Retina (tissue), 1 donor: ENCODE data around the gene LRBA.

Source experiments
- DNase-seq: peaks from one replicate; pipeline ENCODE4 v3.0.0-alpha.2; 2016

LRBA gene

DNA sequence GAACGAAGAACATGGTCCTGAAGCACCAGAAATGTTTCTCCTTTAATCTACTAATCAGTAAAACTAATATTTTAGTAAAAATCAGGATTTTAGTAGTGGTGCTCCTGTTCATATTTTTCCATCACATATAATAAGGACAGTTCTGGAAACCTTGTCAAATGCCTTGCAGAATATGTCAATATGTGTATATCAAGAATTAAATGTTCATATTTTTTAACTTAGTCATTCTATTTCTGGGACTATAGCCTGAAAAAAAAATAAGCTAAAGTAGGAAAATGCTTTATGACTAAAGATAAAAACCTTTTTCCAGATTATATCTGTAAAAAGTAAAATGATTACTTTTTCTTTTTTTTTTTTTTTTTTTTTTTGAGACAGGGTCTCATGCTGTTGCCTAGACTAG lies 368.1 kb downstream of the LRBA start:
- no peak for DNase-seq

DNA sequence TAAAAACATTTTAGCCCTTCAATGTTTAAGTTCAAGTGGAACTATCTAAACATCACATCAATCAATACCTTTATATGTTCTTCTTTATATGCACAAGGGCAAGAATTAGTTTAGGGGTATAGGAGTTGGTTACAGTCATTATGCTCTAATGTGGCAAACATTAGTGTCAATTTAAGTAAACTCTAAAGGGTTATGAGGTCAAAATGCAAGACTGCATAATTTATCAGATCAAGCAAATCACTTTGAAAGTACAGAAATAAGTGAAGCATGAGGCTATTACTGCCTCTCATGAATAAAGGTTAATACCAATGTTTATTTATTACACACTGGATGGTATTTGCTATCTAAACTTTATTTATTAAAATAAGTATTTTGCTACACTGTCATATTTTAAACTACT lies 373.5 kb downstream of the LRBA start:
- DNase-seq, result no peak

DNA sequence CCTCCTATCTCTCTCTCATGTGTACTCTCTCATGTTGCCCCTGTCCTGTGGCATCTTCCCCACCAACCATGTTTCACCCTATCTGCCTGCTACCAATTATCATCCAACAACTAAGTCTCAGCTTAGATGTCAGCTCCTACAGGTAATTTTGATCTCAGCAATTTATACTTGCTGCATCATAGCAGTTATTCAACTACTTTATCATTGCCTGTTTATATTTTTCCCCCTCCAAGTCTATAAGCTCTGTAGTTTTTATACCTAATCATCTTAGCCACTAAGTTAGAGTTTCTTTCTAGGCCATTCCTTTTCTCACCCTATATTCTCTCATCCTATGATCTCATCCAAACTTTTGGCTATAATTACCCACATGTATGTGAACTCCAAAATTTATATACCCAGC lies 382.4 kb downstream of the LRBA start:
- DNase-seq, result no peak

DNA sequence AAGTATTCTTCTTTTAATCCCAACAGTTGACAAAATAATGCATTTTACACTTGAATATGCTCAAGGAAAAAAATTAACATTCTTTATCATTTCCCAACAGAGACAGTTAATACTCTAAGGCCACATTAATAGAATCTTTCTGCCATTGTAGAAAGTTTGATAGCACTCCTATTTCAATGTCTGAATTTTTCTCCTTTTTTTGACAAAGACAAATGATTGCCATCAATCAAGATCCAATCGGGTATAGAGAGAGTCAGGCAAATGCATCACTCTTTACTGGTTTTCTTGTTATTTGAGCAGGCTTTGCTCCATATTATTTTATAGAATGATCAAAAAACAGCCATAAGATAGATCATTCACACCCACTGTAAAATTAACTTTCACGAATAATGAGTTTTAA lies 387.0 kb downstream of the LRBA start:
- DNase-seq, result no peak

DNA sequence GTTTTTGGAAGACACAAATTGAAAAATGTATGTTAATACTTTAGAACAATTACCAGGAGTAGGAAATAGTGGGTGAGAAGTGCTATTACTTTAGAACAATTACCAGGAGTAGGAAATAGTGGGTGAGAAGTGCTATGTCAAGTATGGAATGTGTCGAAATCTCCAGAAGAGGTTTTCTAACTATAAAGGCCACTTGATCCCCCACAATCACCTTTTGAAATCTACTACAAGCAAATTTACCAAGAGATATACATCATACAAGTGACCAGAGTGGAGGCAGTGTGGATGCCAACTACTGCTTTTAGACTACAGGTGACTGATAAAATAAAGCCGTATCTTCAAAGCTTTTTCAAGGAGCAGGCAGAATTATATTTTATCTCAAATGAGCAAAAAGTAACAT lies 390.1 kb downstream of the LRBA start:
- DNase-seq, result no peak

DNA sequence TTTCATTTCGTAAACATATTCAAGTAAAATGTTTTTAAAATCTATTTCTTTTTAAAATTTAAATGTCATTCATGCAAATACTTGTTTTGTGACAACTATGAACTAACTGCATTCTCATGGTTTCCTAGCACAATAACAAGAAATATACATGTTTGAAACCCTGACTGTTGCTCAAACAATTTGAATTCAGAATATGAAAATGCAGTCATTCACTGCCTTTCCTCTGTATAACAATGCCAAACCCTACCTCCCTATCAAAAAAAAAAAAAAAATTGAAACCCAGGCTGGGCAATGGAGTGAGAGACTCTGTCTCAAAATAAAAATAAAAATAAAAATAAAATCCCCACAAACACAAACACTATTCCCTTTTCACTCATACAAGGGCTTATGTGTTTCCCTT lies 391.0 kb downstream of the LRBA start:
- no peak for DNase-seq

DNA sequence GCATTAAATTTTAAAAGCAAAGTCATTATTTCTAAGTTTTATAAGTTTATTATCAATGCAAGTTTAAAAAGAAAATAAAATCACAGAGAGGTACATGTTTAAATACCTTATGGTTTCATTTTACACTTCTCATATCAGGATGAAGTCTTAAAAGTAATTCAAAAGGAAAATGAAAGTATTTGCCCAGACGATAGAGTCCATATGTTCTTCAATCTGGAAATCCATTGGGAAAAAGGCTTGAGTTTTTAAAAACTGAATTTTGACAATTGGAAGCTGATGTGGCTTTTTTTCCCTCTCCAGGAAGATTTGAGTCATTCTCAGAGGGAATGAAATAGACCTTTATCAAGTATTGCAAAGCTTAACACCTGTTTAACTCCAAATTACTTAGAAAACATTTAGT lies 396.0 kb downstream of the LRBA start:
- DNase-seq, result no peak

DNA sequence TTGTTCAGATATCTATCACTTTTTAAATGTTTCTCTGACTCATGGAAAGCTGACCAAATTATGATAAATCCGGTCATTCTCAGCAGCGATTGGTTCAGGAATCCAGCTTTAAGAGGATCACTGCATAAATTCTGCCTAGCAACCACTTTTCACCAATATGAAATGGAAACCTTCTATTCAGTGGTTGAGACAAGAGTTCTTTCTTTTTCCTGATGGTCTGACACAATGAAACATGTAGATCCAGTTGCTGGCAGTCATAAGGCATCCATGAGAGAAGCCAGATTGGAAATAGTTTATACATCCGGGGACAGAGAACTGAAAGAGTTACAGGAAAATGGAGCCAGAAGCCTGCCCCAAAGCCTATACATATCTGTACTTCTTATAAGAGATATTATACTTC lies 406.0 kb downstream of the LRBA start:
- DNase-seq, result no peak

DNA sequence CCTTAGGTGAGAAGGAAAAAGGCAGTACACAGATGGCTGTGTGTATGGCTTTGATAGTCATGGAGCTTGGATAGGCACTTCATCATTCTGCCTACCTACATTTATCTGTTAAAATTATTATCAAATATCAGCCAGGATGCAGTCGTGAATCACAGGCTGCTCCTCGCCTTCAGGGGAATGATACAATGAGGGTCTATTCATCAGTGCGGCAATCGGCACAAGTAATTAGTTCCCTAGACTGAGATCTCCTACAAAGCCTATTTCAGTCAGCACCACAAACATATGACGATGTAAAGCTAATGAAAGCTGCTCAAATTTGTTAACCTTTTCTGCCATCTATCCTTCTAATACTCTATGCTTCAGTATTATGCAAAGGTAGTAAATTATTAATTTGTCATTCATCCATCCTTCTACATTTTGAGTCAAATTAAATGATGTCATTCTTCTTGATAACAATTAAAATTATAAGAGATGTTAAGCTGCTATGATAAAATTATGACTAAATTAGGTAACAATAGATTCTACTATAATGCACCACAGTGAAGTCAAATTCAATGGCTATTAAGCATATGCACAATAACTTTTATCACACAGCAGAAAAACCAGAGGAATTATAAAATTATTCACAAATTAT lies 414.2 kb downstream of the LRBA start:
- DNase-seq, result no peak

DNA sequence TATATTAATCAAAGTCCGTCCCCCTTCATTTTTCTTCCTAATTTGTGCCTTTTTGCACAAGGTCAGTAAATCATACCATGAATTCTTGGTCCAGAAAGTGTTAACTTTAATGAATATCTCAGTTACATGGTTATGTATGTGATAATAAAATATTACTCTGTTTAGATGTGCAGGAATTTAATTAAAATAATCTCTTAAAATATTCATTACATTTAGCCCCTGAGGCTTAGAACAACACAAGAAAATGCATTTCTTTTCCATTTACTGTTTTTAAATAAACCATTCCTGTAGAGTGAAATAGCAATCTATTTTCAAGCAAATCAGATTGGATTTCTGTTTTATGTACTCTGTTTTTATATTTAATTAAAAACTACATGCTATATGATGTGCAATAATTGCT lies 415.5 kb downstream of the LRBA start:
- DNase-seq, result no peak

DNA sequence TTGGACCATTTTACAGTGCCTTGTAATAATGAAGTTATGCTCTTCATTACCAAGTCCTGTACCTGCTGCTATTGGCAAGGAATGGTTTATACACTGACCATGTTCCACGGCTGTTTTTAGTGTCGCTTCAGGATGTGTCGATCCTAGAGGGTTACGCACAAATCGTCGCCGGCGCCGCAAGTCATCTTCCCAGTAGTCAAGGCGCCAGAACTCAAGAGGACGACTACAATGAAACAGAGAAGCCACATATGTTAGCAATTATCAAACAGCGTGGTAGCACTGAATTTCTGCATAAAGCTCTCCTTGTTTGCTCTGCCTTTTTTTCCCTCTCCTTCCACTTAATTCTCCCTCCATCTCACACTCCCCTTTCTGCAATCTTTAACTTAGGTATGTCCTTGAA lies 416.2 kb downstream of the LRBA start:
- DNase-seq, result no peak

DNA sequence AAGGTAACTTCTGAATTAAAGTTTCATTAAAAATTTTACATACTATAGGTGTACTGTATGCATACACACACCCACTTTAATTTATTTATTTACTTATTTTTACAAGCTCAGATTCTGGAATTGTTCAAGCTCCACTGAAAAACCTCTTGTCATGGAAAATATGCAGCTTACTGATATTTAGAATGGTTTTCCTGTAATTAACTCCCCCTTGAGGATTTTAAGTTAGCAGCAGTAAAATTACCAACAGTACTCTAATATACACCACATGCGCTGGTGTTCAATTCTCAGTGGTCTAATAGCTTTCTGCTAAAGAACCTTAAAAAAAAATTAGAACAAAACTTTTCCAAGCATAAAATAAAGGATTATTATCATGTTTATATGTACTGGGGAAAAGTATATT lies 421.1 kb downstream of the LRBA start:
- no peak for DNase-seq

DNA sequence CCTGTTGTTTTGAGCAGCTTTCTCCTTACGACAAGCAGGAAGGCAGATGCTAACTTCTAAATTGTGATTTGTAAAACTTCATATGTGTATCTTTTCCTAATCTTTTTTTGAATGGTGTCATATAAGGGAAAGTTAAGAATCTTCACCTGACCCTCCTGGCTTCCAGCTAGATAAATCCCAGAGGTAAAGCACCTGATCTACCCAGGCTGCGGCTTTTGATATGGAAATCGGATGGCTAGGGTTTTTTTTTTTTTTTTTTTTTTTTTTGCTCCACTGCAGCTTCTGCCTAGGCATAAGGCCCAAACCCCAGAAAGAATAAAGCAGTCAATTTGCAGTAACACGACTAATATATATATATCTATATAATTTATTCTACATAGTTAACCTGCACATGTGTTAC lies 423.2 kb downstream of the LRBA start:
- DNase-seq, result no peak

DNA sequence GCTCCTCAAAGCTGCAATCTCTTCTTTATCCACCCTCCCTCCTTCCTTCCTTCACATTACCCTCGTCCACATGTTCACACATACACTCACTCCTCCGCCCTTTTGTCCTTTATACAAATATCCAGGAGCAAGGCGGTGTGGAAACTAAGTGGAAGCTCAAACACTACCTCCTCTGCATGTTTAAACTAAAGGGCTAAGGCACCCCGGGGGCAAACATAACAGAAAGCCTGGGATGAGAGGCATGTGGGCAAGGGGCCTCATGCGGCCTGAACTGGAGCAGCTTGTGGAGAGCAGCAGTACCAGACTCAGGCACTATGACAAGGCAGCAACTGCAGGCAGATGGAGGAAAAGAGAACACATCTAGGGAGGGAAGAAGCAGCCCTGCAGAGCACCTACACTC lies 423.7 kb downstream of the LRBA start:
- DNase-seq, result peak; percentile 88

DNA sequence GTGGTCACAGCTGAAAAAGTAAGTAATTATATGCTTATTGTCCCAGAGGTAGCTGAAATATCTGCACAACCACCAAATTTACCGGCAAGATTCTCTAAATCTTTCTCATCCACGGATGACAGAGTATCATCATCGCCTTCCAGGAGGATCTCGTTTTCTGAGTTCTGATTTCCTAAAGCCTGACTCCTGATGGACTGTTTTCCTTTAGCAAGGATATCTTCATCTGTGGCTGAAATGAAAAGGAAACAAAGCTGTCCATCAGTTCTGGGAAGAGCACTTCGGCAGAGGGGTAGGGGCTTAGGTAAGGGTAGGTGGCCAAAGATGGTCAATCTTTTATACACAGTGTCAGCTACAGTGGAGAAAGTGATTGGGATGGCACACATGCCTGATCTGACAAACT lies 424.5 kb downstream of the LRBA start:
- DNase-seq, result peak; percentile 50

DNA sequence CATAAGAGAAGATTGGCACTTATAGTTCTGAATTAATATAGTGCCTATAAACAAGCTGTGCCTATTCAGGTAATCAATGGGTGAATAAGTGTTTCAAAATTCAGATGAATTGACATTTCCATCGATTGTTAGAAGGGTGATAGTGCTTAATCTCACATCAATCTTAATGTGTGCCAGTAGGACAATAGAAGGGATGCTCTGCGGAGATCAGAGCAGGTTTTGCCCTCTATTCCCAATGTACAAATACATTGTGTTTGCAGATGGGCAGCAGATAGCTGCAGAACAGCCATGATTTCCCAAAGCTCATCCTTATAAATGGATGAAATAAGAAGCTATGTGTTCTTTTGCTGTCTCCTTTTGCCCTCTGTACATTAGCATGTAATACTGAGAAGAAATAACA lies 425.9 kb downstream of the LRBA start:
- peak; percentile 47 for DNase-seq

DNA sequence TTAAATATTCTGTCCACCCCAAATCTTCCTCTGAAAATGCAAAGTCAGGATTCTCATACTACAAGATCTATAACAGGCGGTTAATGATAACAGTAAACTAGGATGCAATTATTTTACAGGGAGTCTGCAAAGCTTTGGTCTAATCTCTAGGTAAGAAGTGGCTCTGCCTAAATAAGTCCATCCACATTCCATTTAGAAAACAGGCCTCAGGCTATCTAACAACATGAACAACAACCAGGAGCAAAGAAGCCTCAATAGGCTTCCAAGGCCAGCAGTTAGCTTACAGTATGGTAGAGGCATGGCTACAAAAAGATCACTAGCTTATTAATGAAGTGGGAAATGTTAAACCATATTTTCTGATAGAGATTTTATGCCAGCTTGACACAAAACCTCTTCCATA lies 426.8 kb downstream of the LRBA start:
- DNase-seq, result peak; percentile 60

DNA sequence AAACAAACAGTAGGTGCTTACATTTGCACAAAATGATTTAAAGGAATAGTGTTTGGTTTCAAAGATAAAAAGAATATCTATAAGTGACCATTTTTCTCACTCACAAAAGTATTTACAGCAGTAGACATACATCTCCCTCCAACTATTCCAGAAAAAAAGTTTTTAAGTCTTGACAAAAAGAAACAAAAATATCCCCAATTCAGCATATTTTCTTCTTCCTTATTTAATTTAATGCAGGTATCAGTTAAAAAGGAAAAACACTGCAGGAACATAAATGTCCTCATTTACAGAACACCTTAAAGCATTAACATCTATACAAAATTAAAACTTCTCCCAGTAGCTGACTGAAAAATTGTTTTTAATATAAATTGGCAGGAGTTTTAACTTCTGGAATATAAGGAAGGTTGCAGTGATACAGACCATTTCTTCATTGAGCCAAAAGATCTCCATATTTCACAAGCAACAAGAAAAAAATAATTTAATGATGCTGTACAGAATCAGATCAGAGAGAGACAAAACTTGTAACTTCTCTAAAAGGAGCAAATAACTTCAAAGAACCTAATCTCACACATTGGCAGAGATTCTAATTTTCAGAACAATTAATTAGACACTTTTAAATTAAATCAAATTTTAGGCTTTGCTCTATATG lies 428.8 kb downstream of the LRBA start:
- no peak for DNase-seq

DNA sequence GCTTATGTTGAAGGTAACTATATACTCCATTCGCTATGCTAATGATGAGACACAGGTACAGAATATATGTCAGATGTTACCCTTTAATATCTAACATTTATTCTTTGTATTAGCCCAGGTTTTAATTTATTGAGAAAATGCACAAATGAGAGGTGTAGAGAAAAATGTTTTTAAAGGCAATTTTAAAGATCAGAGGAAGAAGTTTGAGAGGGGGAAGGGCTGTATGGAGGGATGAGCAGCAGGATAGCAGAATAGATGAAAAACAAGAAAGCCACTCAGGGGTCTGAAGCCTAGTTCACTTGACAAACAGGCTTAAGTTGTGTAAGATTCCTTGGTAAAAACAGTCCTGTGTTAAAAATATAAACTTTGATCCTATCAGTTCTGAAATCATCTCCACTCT lies 429.5 kb downstream of the LRBA start:
- DNase-seq, result peak; percentile 40

DNA sequence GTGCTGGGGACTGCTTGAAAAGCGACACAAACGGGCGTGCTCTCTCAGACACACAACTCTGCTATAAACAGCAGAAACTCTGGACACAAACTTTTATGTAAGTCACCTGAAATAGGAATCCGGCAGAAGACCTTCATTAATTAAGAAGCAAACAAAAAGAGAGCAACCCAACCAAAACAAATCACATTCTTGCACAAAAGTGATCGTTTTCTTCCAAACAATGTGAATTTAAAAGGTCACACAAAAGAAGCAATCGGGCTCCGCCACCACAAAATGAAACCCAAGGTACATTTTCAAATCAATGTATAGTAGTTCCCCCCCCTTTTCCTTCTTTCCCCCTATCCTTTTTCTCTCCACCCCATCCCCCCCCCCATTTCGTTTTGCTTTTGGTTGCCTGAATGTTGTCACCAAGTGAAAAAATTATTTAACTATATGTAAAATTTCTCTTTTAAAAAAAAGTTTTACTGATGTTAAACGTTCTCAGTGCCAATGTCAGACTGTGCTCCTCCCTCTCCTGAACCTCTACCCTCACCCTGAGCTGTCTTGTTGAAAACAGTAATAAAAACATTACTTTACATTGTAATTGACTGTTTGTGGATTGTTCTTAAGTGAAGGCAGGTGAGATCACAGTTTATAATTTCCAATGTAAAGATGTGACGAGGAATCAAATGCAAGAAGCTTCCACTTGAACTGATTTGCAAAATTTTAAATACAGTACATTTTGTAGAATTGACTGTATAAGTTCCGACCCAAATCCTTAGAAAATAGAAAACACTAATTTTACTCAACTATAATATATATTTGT lies 430.8 kb downstream of the LRBA start:
- DNase-seq, result no peak

DNA sequence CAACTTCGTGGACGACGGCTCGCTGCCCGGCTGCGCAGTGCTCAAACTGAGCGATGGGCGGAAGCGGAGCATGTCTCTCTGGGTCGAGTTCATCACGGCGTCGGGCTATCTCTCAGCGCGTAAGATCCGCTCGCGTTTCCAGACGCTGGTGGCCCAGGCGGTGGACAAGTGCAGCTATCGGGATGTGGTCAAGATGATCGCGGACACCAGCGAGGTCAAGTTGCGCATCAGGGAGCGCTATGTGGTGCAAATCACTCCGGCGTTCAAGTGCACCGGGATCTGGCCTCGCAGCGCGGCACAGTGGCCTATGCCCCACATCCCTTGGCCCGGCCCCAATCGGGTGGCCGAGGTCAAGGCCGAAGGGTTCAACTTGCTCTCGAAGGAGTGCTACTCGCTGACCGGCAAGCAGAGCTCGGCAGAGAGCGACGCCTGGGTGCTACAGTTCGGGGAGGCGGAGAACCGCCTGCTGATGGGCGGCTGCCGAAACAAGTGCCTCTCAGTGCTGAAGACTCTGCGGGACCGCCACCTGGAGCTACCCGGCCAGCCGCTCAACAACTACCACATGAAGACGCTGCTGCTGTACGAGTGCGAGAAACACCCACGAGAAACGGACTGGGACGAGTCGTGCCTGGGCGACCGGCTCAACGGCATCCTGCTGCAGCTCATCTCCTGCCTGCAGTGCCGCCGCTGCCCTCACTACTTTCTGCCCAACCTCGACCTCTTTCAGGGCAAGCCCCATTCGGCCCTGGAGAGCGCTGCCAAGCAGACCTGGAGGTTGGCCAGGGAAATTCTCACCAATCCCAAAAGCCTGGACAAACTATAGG lies 431.6 kb downstream of the LRBA start:
- peak; percentile 88 for DNase-seq

DNA sequence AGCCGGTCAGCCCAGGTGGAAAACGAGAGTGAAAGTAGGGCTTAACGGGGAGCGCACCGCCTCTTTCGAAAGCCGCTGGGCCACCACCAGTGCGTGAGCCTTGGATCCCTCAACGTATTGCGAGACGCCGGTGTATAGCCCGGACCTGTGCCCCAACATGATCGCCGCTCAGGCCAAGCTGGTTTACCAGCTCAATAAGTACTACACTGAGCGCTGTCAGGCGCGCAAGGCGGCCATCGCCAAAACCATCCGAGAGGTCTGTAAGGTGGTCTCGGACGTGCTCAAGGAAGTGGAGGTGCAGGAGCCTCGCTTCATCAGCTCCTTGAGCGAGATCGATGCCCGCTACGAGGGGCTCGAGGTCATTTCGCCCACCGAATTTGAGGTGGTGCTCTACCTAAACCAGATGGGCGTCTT lies 432.2 kb downstream of the LRBA start:
- DNase-seq, result no peak

DNA sequence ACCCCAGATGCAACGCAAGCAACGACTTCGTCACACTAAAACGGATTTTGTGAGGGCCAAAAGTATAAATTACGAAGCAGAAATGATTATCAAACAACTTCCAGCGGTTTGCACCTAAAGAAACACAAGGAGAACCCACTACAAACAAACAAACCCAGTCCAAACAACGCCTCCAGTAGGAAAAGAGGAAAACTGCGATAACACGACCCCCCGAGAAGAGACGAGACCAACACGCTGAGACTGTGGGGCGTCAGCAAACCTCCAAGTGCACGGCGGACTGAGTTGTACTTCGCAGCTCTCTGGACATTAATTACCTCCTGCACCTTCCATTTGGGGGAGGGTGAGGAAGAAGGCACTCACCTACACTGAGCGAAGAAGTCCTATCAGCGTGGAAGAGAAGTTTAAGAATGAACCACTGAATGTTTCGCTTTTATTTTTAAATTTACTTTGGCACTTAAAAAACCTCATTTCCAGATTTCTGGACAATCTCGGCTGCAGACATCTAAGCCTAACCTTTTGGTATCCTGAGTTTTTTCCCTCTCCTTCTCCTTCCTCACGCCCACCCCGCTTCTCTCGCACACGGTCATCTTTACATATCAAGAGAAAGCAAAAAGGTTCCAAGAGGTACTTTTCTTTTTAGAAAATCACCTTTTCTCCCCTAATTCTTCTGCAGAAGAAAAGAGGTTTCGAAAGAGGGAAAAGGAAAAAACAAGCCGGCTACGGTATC lies 432.8 kb downstream of the LRBA start, which contains the start of gene MAB21L2:
MAB21L2 (plus strand) TSS at position 6 of the 727 bp plus-strand sequence. CDS start 879 bp downstream, outside the sequence.
- peak; percentile 82 for DNase-seq
